Peyer's patch (tissue), 4 donors: ENCODE results near the gene SPC24.

Experiments
- POLR2A ChIP-seq, 2 donors: fragments of 450-650 bp; IDR thresholded peaks; one replicate each; pipeline ENCODE4 v1.5.1; 2017; ENCODE audit warnings: antibody characterized with exemption in 2 of 2, mild to moderate bottlenecking in 2 of 2, moderate library complexity in 2 of 2
- TF ChIP-seq, protein P1 (sequence below), 6 experiments: fragments of 450-650 bp in 4 of 6; fragments of 200-600 bp in 2 of 6; sonication (generic) in 1 of 6; IDR thresholded peaks; one replicate each; pipeline ENCODE4 v1.5.1; 2017 to 2019; ENCODE audit warnings: antibody characterized with exemption in 6 of 6, mild to moderate bottlenecking in 3 of 6, moderate library complexity in 1 of 6

DNA sequence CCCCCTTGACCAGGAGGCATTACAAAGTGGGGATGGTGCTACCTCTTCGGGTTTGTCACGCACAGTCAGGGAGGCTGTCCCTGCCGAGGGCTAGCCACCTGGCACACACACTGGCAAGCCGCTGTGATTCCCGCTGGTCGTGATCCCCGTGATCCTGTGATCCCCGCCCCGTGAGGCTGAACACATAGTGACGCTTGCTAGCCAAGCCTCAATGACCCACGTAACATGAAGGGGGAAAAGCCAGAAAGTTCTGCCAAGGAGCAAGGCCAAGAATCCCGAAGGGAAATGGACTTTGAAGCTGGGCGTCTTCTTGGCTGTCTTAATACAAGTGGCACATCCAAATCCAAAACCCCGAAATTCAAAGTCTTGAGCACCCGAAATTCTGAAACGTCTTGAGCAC, 52.6 kb downstream of the SPC24 start:
- TF ChIP-seq, protein P1, sequence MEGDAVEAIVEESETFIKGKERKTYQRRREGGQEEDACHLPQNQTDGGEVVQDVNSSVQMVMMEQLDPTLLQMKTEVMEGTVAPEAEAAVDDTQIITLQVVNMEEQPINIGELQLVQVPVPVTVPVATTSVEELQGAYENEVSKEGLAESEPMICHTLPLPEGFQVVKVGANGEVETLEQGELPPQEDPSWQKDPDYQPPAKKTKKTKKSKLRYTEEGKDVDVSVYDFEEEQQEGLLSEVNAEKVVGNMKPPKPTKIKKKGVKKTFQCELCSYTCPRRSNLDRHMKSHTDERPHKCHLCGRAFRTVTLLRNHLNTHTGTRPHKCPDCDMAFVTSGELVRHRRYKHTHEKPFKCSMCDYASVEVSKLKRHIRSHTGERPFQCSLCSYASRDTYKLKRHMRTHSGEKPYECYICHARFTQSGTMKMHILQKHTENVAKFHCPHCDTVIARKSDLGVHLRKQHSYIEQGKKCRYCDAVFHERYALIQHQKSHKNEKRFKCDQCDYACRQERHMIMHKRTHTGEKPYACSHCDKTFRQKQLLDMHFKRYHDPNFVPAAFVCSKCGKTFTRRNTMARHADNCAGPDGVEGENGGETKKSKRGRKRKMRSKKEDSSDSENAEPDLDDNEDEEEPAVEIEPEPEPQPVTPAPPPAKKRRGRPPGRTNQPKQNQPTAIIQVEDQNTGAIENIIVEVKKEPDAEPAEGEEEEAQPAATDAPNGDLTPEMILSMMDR (IDR thresholded peaks at IDR 0.05), result no peak
- TF ChIP-seq POLR2A (IDR thresholded peaks at IDR 0.05), result no peak
